Calu3 (cell line): Measurements from ENCODE around the gene LYL1. TPM values are rescaled to one million over a fixed set of nuclear protein-coding genes. Genes with fewer than 3 reads are reported as not detected.

ENCODE experiments used
- BruUV-seq: library from RNA; stranded (reverse); fragments of 400-500 nt; replicated peaks from 2 replicates; lab custom pipeline; 2021; lab: Mats Ljungman, UMichigan
- CTCF ChIA-PET: fragments of 300-600 bp; sonication (Branson Sonifier 250); formaldehyde crosslinking; loops from one replicate; lab custom pipeline; 2022; ENCODE audit warnings: antibody characterized with exemption; lab: Charles Lee
- DNase-seq: peaks from one replicate; pipeline ENCODE4 v3.0.0; 2022
- H3K27ac Mint-ChIP-seq: one replicate; pipeline ENCODE4 v1.8.0; 2022; ENCODE audit warnings: mixed read lengths; ENCODE audit not compliant: unreplicated experiment
- H3K27me3 Mint-ChIP-seq: one replicate; pipeline ENCODE4 v1.8.0; 2022; ENCODE audit warnings: mixed read lengths; ENCODE audit not compliant: unreplicated experiment
- H3K36me3 Mint-ChIP-seq: one replicate; pipeline ENCODE4 v1.8.0; 2022; ENCODE audit warnings: mild to moderate bottlenecking, moderate library complexity, mixed read lengths; ENCODE audit not compliant: insufficient read depth, unreplicated experiment
- H3K4me1 Mint-ChIP-seq: one replicate; pipeline ENCODE4 v1.8.0; 2022; ENCODE audit warnings: mild to moderate bottlenecking, low read depth, mixed read lengths; ENCODE audit not compliant: unreplicated experiment
- H3K4me3 Mint-ChIP-seq: one replicate; pipeline ENCODE4 v1.8.0; 2022; ENCODE audit warnings: mild to moderate bottlenecking, low read depth, moderate library complexity, mixed read lengths; ENCODE audit not compliant: unreplicated experiment
- H3K9me3 Mint-ChIP-seq: one replicate; pipeline ENCODE4 v1.8.0; 2022; ENCODE audit warnings: low read depth, mixed read lengths; ENCODE audit not compliant: unreplicated experiment
- CTCF ChIP-seq: fragments of 200-600 bp; IDR thresholded peaks from one replicate; pipeline ENCODE4 v1.8.0; 2022; ENCODE audit warnings: antibody characterized with exemption; ENCODE audit not compliant: unreplicated experiment
- intact Hi-C: fragments of 100-400 bp; cut with micrococcal nuclease; formaldehyde crosslinking; loops from one replicate; pipeline ENCODE4 v1.10.0; 2022; ENCODE audit not compliant: unreplicated experiment
- total RNA-seq: library from RNA; stranded (reverse); gene quantifications from 2 replicates; pipeline ENCODE4 v1.2.3, GENCODE V29; 2022

The LYL1 gene
- total RNA-seq, 1 experiment from 2014 or later = not detected

GRCh38 chr19:13069415-13070359, 33.0 kb downstream of the LYL1 start:
- DNase-seq = no peak
- TF ChIP-seq CTCF = no peak
- no peaks in the 10 kb centered on the region for H3K27me3 Mint-ChIP-seq
- no TSS peak for BruUV-seq
- no peak overlapping the region for H3K4me3 Mint-ChIP-seq
- no peaks in the 10 kb centered on the region for H3K4me1 Mint-ChIP-seq
- peaks cover 6% of the 10 kb centered on the region for H3K36me3 Mint-ChIP-seq
- intact Hi-C loops = no loop called here
- no peak overlapping the region for H3K27ac Mint-ChIP-seq
- CTCF ChIA-PET = no interaction called here
- H3K9me3 Mint-ChIP-seq = no peaks in the 10 kb centered on the region

- no TSS peak for BruUV-seq
- no peak overlapping the region for H3K4me3 Mint-ChIP-seq
- H3K27ac Mint-ChIP-seq = no peak overlapping the region
- TF ChIP-seq CTCF = no peak
- peaks cover 6% of the 10 kb centered on the region for H3K36me3 Mint-ChIP-seq
- no peaks in the 10 kb centered on the region for H3K9me3 Mint-ChIP-seq
- no peak for DNase-seq
- H3K4me1 Mint-ChIP-seq = no peaks in the 10 kb centered on the region
- CTCF ChIA-PET = interaction anchor here (0.7 kb wide), 1 partner anchor 57 kb away, joined by 3 read pairs; no protein-coding TSS in a partner anchor
- H3K27me3 Mint-ChIP-seq = peaks cover 9% of the 10 kb centered on the region
- intact Hi-C loops = no loop called here
These were observed 34.4 kb downstream of the LYL1 start for GRCh38 chr19:13068085-13068846.

- Mint-ChIP-seq H3K4me3 (no peak overlapping the region), H3K9me3 (no peaks in the 10 kb centered on the region), H3K36me3 (peaks cover 6% of the 10 kb centered on the region), H3K27ac (no peak overlapping the region), H3K27me3 (peaks cover 16% of the 10 kb centered on the region), H3K4me1 (no peaks in the 10 kb centered on the region)
- intact Hi-C loops = no loop called here
- CTCF ChIA-PET = interaction anchor here (0.7 kb wide), 1 partner anchor 56 kb away, joined by 3 read pairs; no protein-coding TSS in a partner anchor
- no peak for DNase-seq
- BruUV-seq = no TSS peak
- TF ChIP-seq CTCF = no peak
These were observed 35.5 kb downstream of the LYL1 start for GRCh38 chr19:13066933-13067807.

GRCh38 chr19:13066226-13066625, 36.4 kb downstream of the LYL1 start:
- Mint-ChIP-seq H3K4me1 (no peaks in the 10 kb centered on the region), H3K36me3 (peaks cover 6% of the 10 kb centered on the region), H3K4me3 (no peak overlapping the region), H3K27me3 (peaks cover 16% of the 10 kb centered on the region), H3K27ac (no peak overlapping the region), H3K9me3 (no peaks in the 10 kb centered on the region)
- no peak for DNase-seq
- CTCF ChIA-PET = no interaction called here
- intact Hi-C loops = no loop called here
- BruUV-seq = no TSS peak
- TF ChIP-seq CTCF = no peak
